ENCODE data around the gene ZNF606.

DNA sequence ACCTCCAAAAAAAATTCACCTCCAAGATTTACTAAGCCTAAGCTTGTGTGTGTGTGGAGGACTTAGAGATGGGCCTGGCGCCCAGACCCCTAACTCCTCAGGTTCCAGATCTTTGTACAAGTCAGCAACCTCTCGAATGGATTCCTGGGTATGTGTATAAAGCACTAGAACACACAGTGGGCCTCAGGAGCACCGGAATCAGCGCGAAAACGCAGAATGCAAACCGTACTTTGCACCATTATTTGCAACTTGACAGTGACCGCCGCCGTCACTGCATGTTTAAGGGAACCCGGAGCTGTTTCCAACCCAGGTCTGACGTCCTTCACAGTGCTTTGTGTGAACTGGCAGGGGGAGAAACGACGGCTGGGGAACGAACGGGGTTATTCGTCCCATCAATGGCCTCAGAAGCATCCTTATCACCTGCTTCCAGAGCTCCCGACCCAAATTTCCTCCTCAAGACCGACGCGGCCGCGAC lies 688 bp downstream of the ZNF606 start:
- TF ChIP-seq CTCF (IDR thresholded peaks at IDR 0.05): no peak
- no peak for TF ChIP-seq POLR2A (IDR thresholded peaks at IDR 0.05)

Measured in heart left ventricle (tissue), 13 donors.